Measurements from ENCODE around the gene TBL3.

TBL3 gene

GRCh38 chr16:1984347-1985225 is 12.7 kb downstream of the TBL3 start:
- DNase-seq = no peak

GRCh38 chr16:1985466-1986150 is 13.8 kb downstream of the TBL3 start:
- no peak for DNase-seq

GRCh38 chr16:1987198-1987597 is 15.3 kb downstream of the TBL3 start:
- no peak for DNase-seq

- no peak for DNase-seq
Observed at GRCh38 chr16:1989209-1990100, 17.6 kb downstream of the TBL3 start, which contains the start of gene SYNGR3. Gene SYNGR3, plus strand, starts transcription at chr16:1989970. Its CDS starts 133 bp downstream, at chr16:1990103.

GRCh38 chr16:1990101-1990350 is 18.2 kb downstream of the TBL3 start:
- no peak for DNase-seq

- DNase-seq = no peak
Observed at GRCh38 chr16:1990351-1991134, 18.7 kb downstream of the TBL3 start.

- DNase-seq = no peak
Observed at GRCh38 chr16:1991135-1991551, 19.3 kb downstream of the TBL3 start.

- DNase-seq = no peak
Observed at GRCh38 chr16:1991588-1991947, 19.7 kb downstream of the TBL3 start.

- no peak for DNase-seq
Observed at GRCh38 chr16:1991948-1992703, 20.3 kb downstream of the TBL3 start.

- DNase-seq = no peak
Observed at GRCh38 chr16:1992704-1993317, 21.0 kb downstream of the TBL3 start.

- DNase-seq = no peak
Observed at GRCh38 chr16:1993731-1994131, 21.9 kb downstream of the TBL3 start.

GRCh38 chr16:1997494-1998359 is 25.9 kb downstream of the TBL3 start:
- no peak for DNase-seq

GRCh38 chr16:1998360-1998835 is 26.5 kb downstream of the TBL3 start:
- no peak for DNase-seq

- no peak for DNase-seq
Observed at GRCh38 chr16:1998852-1999801, 27.3 kb downstream of the TBL3 start.

- no peak for DNase-seq
Observed at GRCh38 chr16:1999866-2000514, 28.1 kb downstream of the TBL3 start.

GRCh38 chr16:2001035-2001434 is 29.2 kb downstream of the TBL3 start:
- no peak for DNase-seq

- no peak for DNase-seq
Observed at GRCh38 chr16:2001456-2002355, 29.9 kb downstream of the TBL3 start.
